CD4-positive, alpha-beta memory T cell (primary cell): Measurements from ENCODE around the gene SLC43A2. TPM values are rescaled to one million over a fixed set of nuclear protein-coding genes. Genes with fewer than 3 reads are reported as not detected.
"Not testable (repeated sequence)": the region's sequence is repeated elsewhere in the genome, so short reads cannot be mapped to it uniquely, and the experiment has no call there.

ENCODE experiments used
- CTCF ChIA-PET: fragments of 350-600 bp; sonication (Branson Sonifier 250); formaldehyde crosslinking; loops from one replicate; lab custom pipeline; 2021; ENCODE audit warnings: inconsistent platforms; ENCODE audit not compliant: partially characterized antibody; lab: Charles Lee
- POLR2A ChIA-PET: fragments of 350-600 bp; sonication (Branson Sonifier 250); formaldehyde crosslinking; loops from one replicate; lab custom pipeline; 2021; ENCODE audit not compliant: partially characterized antibody; lab: Charles Lee
- DNase-seq, 5 donors: peaks; one replicate each; pipeline versions ENCODE4 v3.0.0 to v3.0.0-alpha.2; 2020 to 2022; ENCODE audit warnings: mixed read lengths in 1 of 5
- H3K27ac ChIP-seq: one replicate; pipeline ENCODE4 v1.7.0; 2013; ENCODE audit warnings: low read depth, low read length
- H3K27me3 ChIP-seq: 2 replicates; pipeline ENCODE4 v1.7.0; 2013; ENCODE audit warnings: mild to moderate bottlenecking, low read length, moderate library complexity; ENCODE audit not compliant: insufficient read depth
- H3K36me3 ChIP-seq: 2 replicates; pipeline ENCODE4 v1.7.0; 2013; ENCODE audit warnings: mild to moderate bottlenecking, low read length, moderate library complexity; ENCODE audit not compliant: insufficient read depth
- H3K4me1 ChIP-seq: 2 replicates; pipeline ENCODE4 v1.7.0; 2013; ENCODE audit warnings: mild to moderate bottlenecking, low read length, moderate library complexity; ENCODE audit not compliant: insufficient read depth
- H3K4me3 ChIP-seq, 2 donors: one replicate each; pipeline ENCODE4 v1.7.0; 2013; ENCODE audit warnings: low read length in 2 of 2, mild to moderate bottlenecking in 1 of 2
- H3K9me3 ChIP-seq, 2 donors: one replicate each; pipeline ENCODE4 v1.7.0; 2013; ENCODE audit warnings: low read length in 2 of 2, control low read depth in 1 of 2; ENCODE audit not compliant: control insufficient read depth in 1 of 2
- H3K27ac Mint-ChIP-seq, 7 donors: one replicate each; pipeline ENCODE4 v1.8.0; 2020 to 2021; ENCODE audit warnings: mixed read lengths in 7 of 7, mild to moderate bottlenecking in 6 of 7, inconsistent platforms in 3 of 7, moderate library complexity in 3 of 7
- H3K27me3 Mint-ChIP-seq, 2 donors: one replicate each; pipeline ENCODE4 v1.8.0; 2020 to 2021; ENCODE audit warnings: mixed read lengths in 2 of 2
- H3K36me3 Mint-ChIP-seq, 2 donors: one replicate each; pipeline ENCODE4 v1.8.0; 2020 to 2021; ENCODE audit warnings: mixed read lengths in 2 of 2, inconsistent platforms in 1 of 2, mild to moderate bottlenecking in 1 of 2
- H3K4me1 Mint-ChIP-seq, 4 donors: one replicate each; pipeline ENCODE4 v1.8.0; 2020 to 2021; ENCODE audit warnings: mixed read lengths in 4 of 4, mild to moderate bottlenecking in 1 of 4
- H3K4me3 Mint-ChIP-seq, 8 donors: one replicate each; pipeline ENCODE4 v1.8.0; 2020 to 2021; ENCODE audit warnings: mixed read lengths in 8 of 8, mild to moderate bottlenecking in 7 of 8, moderate library complexity in 6 of 8, inconsistent platforms in 3 of 8
- H3K9me3 Mint-ChIP-seq, 8 donors: one replicate each; pipeline ENCODE4 v1.8.0; 2020 to 2021; ENCODE audit warnings: mixed read lengths in 8 of 8, mild to moderate bottlenecking in 5 of 8, inconsistent platforms in 3 of 8, moderate library complexity in 1 of 8
- intact Hi-C: fragments of 100-400 bp; cut with micrococcal nuclease; formaldehyde crosslinking; loops from one replicate; pipeline ENCODE4 v1.15.1; 2023
- polyA plus RNA-seq, 2 donors: library from polyadenylated mRNA; unstranded; fragments of 300-500 nt; fragmentation: Illumina TruSeq; gene quantifications; one replicate each; pipeline ENCODE4 v1.2.3, GENCODE V29; 2021
- total RNA-seq, 2 experiments: library from RNA; stranded (reverse); gene quantifications; one replicate each; pipeline ENCODE4 v1.2.3, GENCODE V29; 2021

SLC43A2 gene
- total and polyA plus RNA-seq, 4 experiments from 2014 or later = 0.56 to 3.3 (median 1.3) TPM

DNA sequence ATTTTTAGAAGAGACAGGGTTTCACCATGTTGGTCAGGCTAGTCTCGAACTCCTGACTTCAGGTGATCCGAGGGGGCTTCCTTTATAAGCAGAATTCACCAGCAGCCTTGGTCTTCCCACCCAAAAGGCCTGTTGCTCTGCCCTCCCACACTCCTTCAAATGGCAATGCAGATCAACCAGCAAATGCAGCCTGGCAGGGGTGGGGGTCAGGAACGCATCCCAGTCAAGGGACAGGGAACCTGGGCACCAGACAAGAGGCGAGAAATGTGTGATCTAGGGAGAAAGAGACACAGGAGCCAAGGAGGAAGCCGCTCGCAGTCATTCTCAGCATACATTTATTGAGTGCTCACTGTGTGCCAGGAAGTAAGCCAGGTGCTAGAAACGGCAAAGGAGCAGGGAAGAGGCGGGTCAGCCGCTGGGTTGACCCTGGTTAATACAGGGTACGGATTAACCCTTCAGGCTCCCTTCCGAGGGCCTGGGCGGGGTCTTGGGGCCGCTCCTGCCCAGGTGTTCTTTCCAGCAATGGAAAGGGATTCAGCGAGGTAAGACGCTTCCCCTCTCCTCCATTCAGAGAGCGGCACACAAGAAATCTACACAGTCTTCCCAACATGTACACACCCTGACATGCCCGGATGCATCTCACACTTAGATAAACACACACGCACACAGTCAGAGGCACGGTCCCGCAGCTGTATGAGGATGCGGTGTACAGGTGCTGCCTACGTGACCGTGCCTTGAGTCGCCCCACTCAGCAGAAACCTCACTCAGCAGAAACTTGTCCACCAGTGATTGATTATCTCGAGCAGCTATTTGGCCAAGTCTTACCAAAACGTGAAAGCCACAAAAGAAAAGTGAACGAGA is 59.5 kb downstream of the SLC43A2 start:
- no peaks in the 10 kb centered on the region for H3K27me3 Mint-ChIP-seq
- no peaks in the 10 kb centered on the region for H3K36me3 Mint-ChIP-seq
- Histone ChIP-seq H3K27ac (no peak overlapping the region), H3K27me3 (no peaks in the 10 kb centered on the region), H3K9me3 (no peaks in the 10 kb centered on the region), H3K4me3 (no peak overlapping the region), H3K36me3 (no peaks in the 10 kb centered on the region), H3K4me1 (peaks cover 19% of the 10 kb centered on the region)
- H3K27ac Mint-ChIP-seq = no peak overlapping the region
- peaks cover 11 to 30% (median 19%) of the 10 kb centered on the region in 4 donors for H3K4me1 Mint-ChIP-seq
- POLR2A ChIA-PET = no interaction called here
- H3K9me3 Mint-ChIP-seq = peaks cover 0 to 1% (median 0%) of the 10 kb centered on the region in 8 donors
- no peak for DNase-seq
- peak overlapping the region in 2 of 8 donors; percentile 41 to 48 for H3K4me3 Mint-ChIP-seq
- CTCF ChIA-PET = no interaction called here
- intact Hi-C loops = no loop called here

DNA sequence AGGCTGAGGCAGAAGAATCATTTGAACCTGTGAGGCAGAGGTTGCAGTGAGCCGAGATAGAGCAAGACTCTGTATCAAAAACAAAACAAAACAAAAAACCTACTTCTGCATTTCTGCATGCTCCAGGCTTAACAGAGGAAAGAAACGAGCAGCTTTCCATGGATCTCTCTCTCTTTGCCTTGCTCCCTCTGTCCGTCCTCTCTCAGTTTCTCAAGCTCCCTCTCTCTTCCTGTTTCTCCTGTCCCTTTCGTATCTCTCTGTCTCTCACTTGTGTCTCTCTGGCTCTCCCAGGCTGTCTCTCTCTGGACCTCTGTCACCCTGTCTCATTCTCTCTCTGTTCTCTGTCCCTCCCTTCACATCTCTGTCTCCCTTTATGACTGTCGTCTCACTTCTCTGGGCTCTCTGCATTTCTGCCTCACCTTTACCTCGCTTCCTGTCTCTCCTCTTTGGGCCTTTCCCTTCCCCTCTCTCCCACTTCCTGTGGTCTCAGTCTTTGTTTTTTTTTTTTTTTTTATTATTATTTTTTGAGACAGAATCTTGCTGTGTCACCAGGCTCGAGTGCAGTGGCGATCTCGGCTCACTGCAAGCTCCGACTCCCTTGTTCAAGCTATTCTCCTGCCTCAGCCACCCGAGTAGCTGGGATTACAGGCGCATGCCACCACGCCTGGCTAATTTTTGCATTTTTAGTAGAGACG is 62.0 kb downstream of the SLC43A2 start:
- intact Hi-C loops = no loop called here

DNA sequence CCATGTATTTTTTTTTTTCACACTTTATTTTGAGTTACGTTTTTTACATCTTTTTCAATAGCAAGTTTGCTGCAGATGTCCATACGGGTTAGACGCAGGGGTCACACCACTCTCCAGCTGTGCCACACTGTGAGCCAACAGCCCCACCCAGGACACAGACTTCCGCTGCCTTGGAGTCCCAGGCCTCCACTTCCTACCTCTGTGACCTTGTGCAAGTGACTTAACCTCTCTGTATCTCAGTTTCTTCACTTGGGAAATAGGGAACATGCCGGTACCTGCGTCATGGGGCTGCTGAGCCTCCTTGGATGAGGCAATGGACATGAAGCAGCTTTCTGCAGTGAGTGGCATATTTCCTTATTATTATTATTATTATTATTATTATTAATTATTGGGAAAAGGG is 62.8 kb downstream of the SLC43A2 start:
- intact Hi-C loops = no loop called here
- no peaks in the 10 kb centered on the region for H3K27me3 ChIP-seq
- CTCF ChIA-PET = no interaction called here
- H3K27ac ChIP-seq = no peak overlapping the region
- peaks cover 0 to 1% (median 0%) of the 10 kb centered on the region in 8 donors for H3K9me3 Mint-ChIP-seq
- POLR2A ChIA-PET = interaction anchor here (0.6 to 2.7 kb wide), 5 partner anchors 11 to 205 kb away, joined by 3 to 7 read pairs (median 3); partner anchors contain the start of genes INPP5K and SLC43A2
- peak overlapping the region in 3 of 8 donors; percentile 9 to 67 (median 36) for H3K4me3 Mint-ChIP-seq
- H3K27me3 Mint-ChIP-seq = no peaks in the 10 kb centered on the region
- H3K9me3 ChIP-seq = no peaks in the 10 kb centered on the region
- peak overlapping the region in 2 of 7 donors; percentile 43 to 62 for H3K27ac Mint-ChIP-seq
- peaks cover 33% of the 10 kb centered on the region for H3K4me1 ChIP-seq
- H3K36me3 ChIP-seq = no peaks in the 10 kb centered on the region
- H3K36me3 Mint-ChIP-seq = peaks cover 0 to 1% of the 10 kb centered on the region in 2 donors
- no peak for DNase-seq
- no peak overlapping the region for H3K4me3 ChIP-seq
- peaks cover 25 to 46% (median 34%) of the 10 kb centered on the region in 4 donors for H3K4me1 Mint-ChIP-seq

More for the DNA sequence above, 62.0 kb downstream of the SLC43A2 start:
- Histone ChIP-seq H3K27me3 (no peaks in the 10 kb centered on the region), H3K27ac (peak overlapping the region; percentile 36), H3K36me3 (no peaks in the 10 kb centered on the region), H3K4me3 (peak overlapping the region in 1 of 2 donors; percentile 47), H3K9me3 (no peaks in the 10 kb centered on the region), H3K4me1 (peaks cover 25% of the 10 kb centered on the region)
- H3K4me1 Mint-ChIP-seq = peaks cover 17 to 39% (median 26%) of the 10 kb centered on the region in 4 donors
- peak overlapping the region; percentile 55 to 96 (median 91) for H3K27ac Mint-ChIP-seq
- peak overlapping the region; percentile 67 to 87 (median 82) for H3K4me3 Mint-ChIP-seq
- CTCF ChIA-PET = interaction anchor here (0.6 kb wide), 1 partner anchor 22 kb away, joined by 4 read pairs; no protein-coding TSS in a partner anchor
- peak; percentile 26 to 60 (median 45) for DNase-seq
- H3K27me3 Mint-ChIP-seq = no peaks in the 10 kb centered on the region
- H3K9me3 Mint-ChIP-seq = peaks cover 0 to 1% (median 0%) of the 10 kb centered on the region in 8 donors
- POLR2A ChIA-PET = interaction anchor here (0.6 to 2.7 kb wide), 6 partner anchors 11 to 205 kb away, joined by 3 to 7 read pairs (median 3); partner anchors contain the start of genes INPP5K and SLC43A2
- H3K36me3 Mint-ChIP-seq = no peaks in the 10 kb centered on the region

DNA sequence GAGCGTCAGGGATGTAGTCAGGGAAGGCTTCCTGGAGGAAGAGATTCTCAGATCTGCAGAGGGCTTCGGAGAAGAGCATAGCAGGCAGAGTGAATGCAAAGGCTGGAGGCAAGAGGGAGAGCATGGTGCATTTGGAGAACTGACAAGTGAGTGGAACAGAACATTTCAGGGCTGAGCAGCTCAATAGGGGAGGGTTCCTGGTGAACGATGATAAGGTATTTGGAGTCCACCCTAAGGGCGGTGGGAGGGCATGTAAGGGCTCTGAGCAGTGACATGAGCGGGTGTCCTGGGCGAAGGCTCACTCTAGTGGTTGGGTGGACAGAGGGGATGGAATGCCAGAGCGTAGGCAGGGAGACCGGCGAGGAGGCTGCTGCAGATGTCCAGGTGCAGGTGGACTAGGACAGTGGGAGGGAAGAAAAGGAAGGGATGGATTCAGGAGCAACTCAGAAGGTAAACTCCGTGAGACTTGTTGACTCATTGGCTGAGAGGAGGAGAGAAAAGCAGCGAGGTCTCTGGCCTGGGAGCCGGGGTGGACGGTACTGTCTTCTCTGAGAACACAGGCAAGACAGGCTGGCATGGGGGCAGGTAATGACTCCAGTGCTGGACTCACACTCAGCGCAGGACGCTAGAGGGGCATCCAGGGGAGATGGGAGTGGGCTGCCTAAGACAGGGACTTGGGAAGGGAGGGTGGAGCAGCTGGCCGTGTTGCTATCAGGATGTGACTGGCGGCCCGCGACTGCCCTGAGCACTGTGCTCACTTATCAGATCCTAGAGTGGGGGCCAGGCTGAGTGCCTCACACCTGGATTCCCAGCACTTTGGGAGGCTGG is 64.6 kb downstream of the SLC43A2 start:
- Histone ChIP-seq H3K9me3 (no peaks in the 10 kb centered on the region), H3K36me3 (no peaks in the 10 kb centered on the region), H3K4me1 (peaks cover 48% of the 10 kb centered on the region), H3K27me3 (no peaks in the 10 kb centered on the region), H3K4me3 (no peak overlapping the region), H3K27ac (no peak overlapping the region)
- Mint-ChIP-seq H3K4me1 (peaks cover 30 to 63% (median 42%) of the 10 kb centered on the region in 4 donors), H3K36me3 (peaks cover 0 to 3% of the 10 kb centered on the region in 2 donors), H3K27me3 (no peaks in the 10 kb centered on the region), H3K4me3 (peak overlapping the region; percentile 71 to 88 (median 80)), H3K9me3 (peaks cover 0 to 1% (median 0%) of the 10 kb centered on the region in 8 donors), H3K27ac (peak overlapping the region; percentile 59 to 94 (median 89))
- POLR2A ChIA-PET = interaction anchor here (1.4 to 2.1 kb wide), 2 partner anchors 48 to 101 kb away, joined by 3 to 14 read pairs; partner anchors contain the start of gene INPP5K
- DNase-seq = no peak
- CTCF ChIA-PET = interaction anchor here (1.3 kb wide), 1 partner anchor 10 kb away, joined by 4 read pairs; no protein-coding TSS in a partner anchor
- intact Hi-C loops = no loop called here

DNA sequence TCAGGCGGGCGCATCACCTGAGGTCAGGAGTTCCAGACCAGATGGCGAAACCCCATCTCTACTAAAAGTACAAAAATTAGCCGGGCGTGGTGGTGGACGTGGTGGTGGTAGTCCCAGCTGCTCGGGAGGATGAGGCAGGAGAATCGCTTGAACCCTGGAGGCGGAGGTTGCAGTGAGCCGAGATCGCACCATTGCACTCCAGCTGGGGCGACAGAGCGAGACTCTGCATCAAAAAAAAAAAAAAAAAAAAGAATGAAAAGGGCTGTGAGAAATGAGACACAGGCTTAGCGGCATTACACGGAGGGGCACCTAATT is 65.2 kb downstream of the SLC43A2 start:
- POLR2A ChIA-PET = interaction anchor here (1.3 to 2.1 kb wide), 3 partner anchors 47 to 153 kb away, joined by 3 to 14 read pairs (median 4); partner anchors contain the start of gene INPP5K

DNA sequence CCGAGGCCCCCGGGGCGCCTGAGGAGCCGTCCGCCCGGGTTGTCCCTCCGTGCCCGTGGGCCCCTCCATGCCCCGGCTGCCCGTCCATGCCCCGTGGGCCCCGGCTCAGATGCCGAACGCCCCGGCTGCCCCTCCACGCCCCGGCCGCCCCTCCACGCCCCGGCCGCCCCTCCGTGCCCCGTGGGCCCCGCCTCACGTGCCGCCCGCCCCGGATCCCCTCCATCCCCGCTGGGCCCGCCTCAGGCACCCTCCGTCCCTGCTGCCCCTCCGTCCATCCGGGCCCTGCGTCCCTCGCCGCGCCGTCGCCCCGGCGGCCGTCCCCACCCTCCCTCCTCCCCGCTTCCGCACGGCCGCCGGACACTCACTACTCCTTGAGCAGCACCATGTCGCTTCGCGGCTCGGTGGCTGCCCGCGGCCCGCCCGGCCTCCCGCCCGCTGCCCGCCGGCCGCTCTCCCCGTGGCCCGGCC is 66.4 kb downstream of the SLC43A2 start:
- H3K4me3 Mint-ChIP-seq = peak overlapping the region in 3 of 8 donors; percentile 79 to 89 (median 86)
- Histone ChIP-seq H3K4me3 (peak overlapping the region in 1 of 2 donors; percentile 2), H3K27me3 (no peaks in the 10 kb centered on the region), H3K27ac (peak overlapping the region; percentile 59), H3K36me3 (no peaks in the 10 kb centered on the region), H3K9me3 (no peaks in the 10 kb centered on the region), H3K4me1 (peaks cover 43% of the 10 kb centered on the region)
- peaks cover 0 to 7% of the 10 kb centered on the region in 2 donors for H3K36me3 Mint-ChIP-seq
- CTCF ChIA-PET = interaction anchor here (0.6 to 1.3 kb wide), 3 partner anchors 12 to 68 kb away, joined by 3 to 5 read pairs (median 4); no protein-coding TSS in a partner anchor
- H3K9me3 Mint-ChIP-seq = peaks cover 0 to 1% (median 0%) of the 10 kb centered on the region in 8 donors
- DNase-seq = no peak
- no peak overlapping the region for H3K27ac Mint-ChIP-seq
- intact Hi-C loops = loop anchor here (1.0 kb wide), 3 partner anchors 46 to 106 kb away; partner anchors contain the start of genes CRK, INPP5K and SLC43A2
- H3K4me1 Mint-ChIP-seq = peaks cover 30 to 56% (median 41%) of the 10 kb centered on the region in 4 donors
- POLR2A ChIA-PET = interaction anchor here (0.6 to 2.1 kb wide), 8 partner anchors 13 to 527 kb away, joined by 3 to 14 read pairs (median 4); partner anchors contain the start of genes INPP5K, RILP and SLC43A2
- no peaks in the 10 kb centered on the region for H3K27me3 Mint-ChIP-seq

More for the DNA sequence above, 65.2 kb downstream of the SLC43A2 start:
- H3K36me3 ChIP-seq, H3K27me3 Mint-ChIP-seq, H3K27me3 ChIP-seq, intact Hi-C loops, DNase-seq, H3K9me3 ChIP-seq, H3K9me3 Mint-ChIP-seq, H3K27ac ChIP-seq, H3K36me3 Mint-ChIP-seq, H3K4me3 ChIP-seq: not testable (repeated sequence)
- peak overlapping the region; percentile 59 to 94 (median 89) for H3K27ac Mint-ChIP-seq
- peaks cover 31 to 64% (median 43%) of the 10 kb centered on the region in 4 donors for H3K4me1 Mint-ChIP-seq
- H3K4me3 Mint-ChIP-seq = peak overlapping the region; percentile 71 to 88 (median 80)
- H3K4me1 ChIP-seq = peaks cover 48% of the 10 kb centered on the region
- CTCF ChIA-PET = interaction anchor here (1.3 kb wide), 1 partner anchor 11 kb away, joined by 4 read pairs; no protein-coding TSS in a partner anchor
